Measurements from ENCODE around the gene C2CD4C. TPM values are rescaled to one million over a fixed set of nuclear protein-coding genes. Genes with fewer than 3 reads are reported as not detected.
"Not testable (repeated sequence)": the region's sequence is repeated elsewhere in the genome, so short reads cannot be mapped to it uniquely, and the experiment has no call there.

Gene C2CD4C
- total RNA-seq, 1 experiment from 2014 or later = 14.6 TPM

DNA sequence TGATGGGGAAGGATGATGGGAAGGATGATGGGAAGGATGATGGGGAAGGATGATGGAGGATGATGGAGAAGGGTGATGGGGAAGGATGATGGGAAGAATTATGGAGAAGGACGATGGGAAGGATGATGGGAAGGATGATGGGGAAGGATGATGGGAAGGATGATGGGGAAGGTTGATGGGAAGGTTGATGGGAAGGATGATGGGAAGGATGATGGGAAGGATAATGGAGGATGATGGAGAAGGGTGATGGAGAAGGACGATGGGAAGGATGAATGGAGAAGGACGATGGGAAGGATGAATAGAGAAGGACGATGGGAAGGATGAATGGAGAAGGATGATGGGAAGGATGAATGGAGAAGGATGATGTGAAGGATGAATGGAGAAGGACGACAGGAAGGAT is 13.5 kb downstream of the C2CD4C start:
- Mint-ChIP-seq H3K36me3 (ENCODE audit: insufficient read depth in 1 of 3, low read depth in 3 of 3) (peaks cover 3 to 13% (median 10%) of the 10 kb centered on the region in 3 experiments; a peak in 5 of 7 replicates), H3K9me3 (peaks cover 27 to 40% of the 10 kb centered on the region in 2 experiments), H3K27me3 (ENCODE audit: low read depth) (peaks cover 38% of the 10 kb centered on the region), H3K4me3 (no peak overlapping the region; a peak in 1 of 5 replicates), H3K27ac (no peak overlapping the region), H3K4me1 (peaks cover 8 to 13% of the 10 kb centered on the region in 2 experiments)
- Histone ChIP-seq H3K9me3 (ENCODE audit: control insufficient read depth, low read depth, low read length) (peaks cover 10% of the 10 kb centered on the region), H3K23me2 (ENCODE audit: insufficient read length, low read depth, low read length, poor library complexity, severe bottlenecking) (no peaks in the 10 kb centered on the region), H3K4me2 (ENCODE audit: insufficient read depth, insufficient read length, low read length) (no peak overlapping the region), H2BK12ac (ENCODE audit: insufficient read length, low read depth, low read length) (no peak overlapping the region), H3K14ac (ENCODE audit: insufficient read depth, low read length) (no peak overlapping the region), H3K56ac (ENCODE audit: insufficient read length, low read depth, low read length) (no peak overlapping the region), H4K5ac (ENCODE audit: insufficient read length, low read depth, low read length) (no peak overlapping the region), H2BK120ac (ENCODE audit: low read depth, low read length, poor library complexity, severe bottlenecking) (no peak overlapping the region), H3K27ac (ENCODE audit: insufficient read length, low read depth, low read length) (no peak overlapping the region), H4K91ac (ENCODE audit: insufficient read length, low read depth, low read length) (no peak overlapping the region), H3K79me1 (ENCODE audit: insufficient read depth, low read depth, low read length, poor library complexity, severe bottlenecking) (no peaks in the 10 kb centered on the region), H2BK20ac (ENCODE audit: low read depth, low read length, poor library complexity, severe bottlenecking) (no peak overlapping the region), H3K23ac (ENCODE audit: insufficient read length, low read depth, low read length) (no peak overlapping the region), H2AFZ (ENCODE audit: low read length) (no peak overlapping the region), H3T11ph (ENCODE audit: low read length) (no peak overlapping the region), H2BK15ac (ENCODE audit: low read depth, low read length) (no peak overlapping the region), H4K8ac (replicated peaks; ENCODE audit: insufficient read length, low read depth, low read length) (no peak overlapping the region), H2BK5ac (ENCODE audit: insufficient read length, low read length) (no peak overlapping the region), H3K79me2 (ENCODE audit: insufficient read depth, low read length) (no peaks in the 10 kb centered on the region), H3K4me1 (ENCODE audit: insufficient read depth, low read length) (no peaks in the 10 kb centered on the region), H3K18ac (ENCODE audit: insufficient read length, low read depth, low read length) (no peak overlapping the region), H3K4ac (ENCODE audit: low read depth, low read length) (no peak overlapping the region), H3K27me3 (ENCODE audit: insufficient read depth, low read length) (no peaks in the 10 kb centered on the region), H4K20me1 (ENCODE audit: control insufficient read depth, insufficient read depth, insufficient read length) (no peaks in the 10 kb centered on the region), H2AK5ac (ENCODE audit: insufficient read length, low read length) (no peak overlapping the region), H3K9ac (ENCODE audit: extremely low read depth, insufficient read length, low read length) (no peak overlapping the region)
- DNase-seq = no peak
- TF ChIP-seq, protein P1, sequence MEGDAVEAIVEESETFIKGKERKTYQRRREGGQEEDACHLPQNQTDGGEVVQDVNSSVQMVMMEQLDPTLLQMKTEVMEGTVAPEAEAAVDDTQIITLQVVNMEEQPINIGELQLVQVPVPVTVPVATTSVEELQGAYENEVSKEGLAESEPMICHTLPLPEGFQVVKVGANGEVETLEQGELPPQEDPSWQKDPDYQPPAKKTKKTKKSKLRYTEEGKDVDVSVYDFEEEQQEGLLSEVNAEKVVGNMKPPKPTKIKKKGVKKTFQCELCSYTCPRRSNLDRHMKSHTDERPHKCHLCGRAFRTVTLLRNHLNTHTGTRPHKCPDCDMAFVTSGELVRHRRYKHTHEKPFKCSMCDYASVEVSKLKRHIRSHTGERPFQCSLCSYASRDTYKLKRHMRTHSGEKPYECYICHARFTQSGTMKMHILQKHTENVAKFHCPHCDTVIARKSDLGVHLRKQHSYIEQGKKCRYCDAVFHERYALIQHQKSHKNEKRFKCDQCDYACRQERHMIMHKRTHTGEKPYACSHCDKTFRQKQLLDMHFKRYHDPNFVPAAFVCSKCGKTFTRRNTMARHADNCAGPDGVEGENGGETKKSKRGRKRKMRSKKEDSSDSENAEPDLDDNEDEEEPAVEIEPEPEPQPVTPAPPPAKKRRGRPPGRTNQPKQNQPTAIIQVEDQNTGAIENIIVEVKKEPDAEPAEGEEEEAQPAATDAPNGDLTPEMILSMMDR (conservative IDR thresholded peaks at IDR 0.05) = no peak
- 100% methylated on average over 5 of the region's 5 CpGs for WGBS (ENCODE audit: extremely low coverage, insufficient read length, low lambda C conversion rate)

- not testable (repeated sequence) for H3K14ac ChIP-seq (ENCODE audit: insufficient read depth, low read length); H2BK15ac ChIP-seq (ENCODE audit: low read depth, low read length); H3K79me2 ChIP-seq (ENCODE audit: insufficient read depth, low read length); H3K23ac ChIP-seq (ENCODE audit: insufficient read length, low read depth, low read length); H3T11ph ChIP-seq (ENCODE audit: low read length); H3K4me2 ChIP-seq (ENCODE audit: insufficient read depth, insufficient read length, low read length); H3K4me1 ChIP-seq (ENCODE audit: insufficient read depth, low read length); H4K91ac ChIP-seq (ENCODE audit: insufficient read length, low read depth, low read length); H2BK20ac ChIP-seq (ENCODE audit: low read depth, low read length, poor library complexity, severe bottlenecking); H3K56ac ChIP-seq (ENCODE audit: insufficient read length, low read depth, low read length); H3K9ac ChIP-seq (ENCODE audit: extremely low read depth, insufficient read length, low read length); H2AFZ ChIP-seq (ENCODE audit: low read length); H4K8ac ChIP-seq (replicated peaks; ENCODE audit: insufficient read length, low read depth, low read length); H3K79me1 ChIP-seq (ENCODE audit: insufficient read depth, low read depth, low read length, poor library complexity, severe bottlenecking); H2BK120ac ChIP-seq (ENCODE audit: low read depth, low read length, poor library complexity, severe bottlenecking); H3K23me2 ChIP-seq (ENCODE audit: insufficient read length, low read depth, low read length, poor library complexity, severe bottlenecking); H3K18ac ChIP-seq (ENCODE audit: insufficient read length, low read depth, low read length); H3K27ac ChIP-seq (ENCODE audit: insufficient read length, low read depth, low read length); DNase-seq; H2BK12ac ChIP-seq (ENCODE audit: insufficient read length, low read depth, low read length); H3K4ac ChIP-seq (ENCODE audit: low read depth, low read length); H3K4me3 Mint-ChIP-seq; H4K20me1 ChIP-seq (ENCODE audit: control insufficient read depth, insufficient read depth, insufficient read length); H3K27me3 ChIP-seq (ENCODE audit: insufficient read depth, low read length); H2AK5ac ChIP-seq (ENCODE audit: insufficient read length, low read length); H4K5ac ChIP-seq (ENCODE audit: insufficient read length, low read depth, low read length); H3K27ac Mint-ChIP-seq; H2BK5ac ChIP-seq (ENCODE audit: insufficient read length, low read length)
- Mint-ChIP-seq H3K4me1 (peaks cover 12 to 15% of the 10 kb centered on the region in 2 experiments), H3K9me3 (peaks cover 27 to 40% of the 10 kb centered on the region in 2 experiments), H3K27me3 (ENCODE audit: low read depth) (peaks cover 40% of the 10 kb centered on the region), H3K36me3 (ENCODE audit: insufficient read depth in 1 of 3, low read depth in 3 of 3) (peaks cover 3 to 13% (median 10%) of the 10 kb centered on the region in 3 experiments; a peak in 5 of 7 replicates)
- peaks cover 10% of the 10 kb centered on the region for H3K9me3 ChIP-seq (ENCODE audit: control insufficient read depth, low read depth, low read length)
- WGBS (ENCODE audit: extremely low coverage, insufficient read length, low lambda C conversion rate) = 100% methylated on average over 1 of the region's 1 CpG
Observed at GRCh38 chr19:394857-395256, 14.1 kb downstream of the C2CD4C start.
